ENCODE measurements around the gene OTOG.

The OTOG gene

DNA sequence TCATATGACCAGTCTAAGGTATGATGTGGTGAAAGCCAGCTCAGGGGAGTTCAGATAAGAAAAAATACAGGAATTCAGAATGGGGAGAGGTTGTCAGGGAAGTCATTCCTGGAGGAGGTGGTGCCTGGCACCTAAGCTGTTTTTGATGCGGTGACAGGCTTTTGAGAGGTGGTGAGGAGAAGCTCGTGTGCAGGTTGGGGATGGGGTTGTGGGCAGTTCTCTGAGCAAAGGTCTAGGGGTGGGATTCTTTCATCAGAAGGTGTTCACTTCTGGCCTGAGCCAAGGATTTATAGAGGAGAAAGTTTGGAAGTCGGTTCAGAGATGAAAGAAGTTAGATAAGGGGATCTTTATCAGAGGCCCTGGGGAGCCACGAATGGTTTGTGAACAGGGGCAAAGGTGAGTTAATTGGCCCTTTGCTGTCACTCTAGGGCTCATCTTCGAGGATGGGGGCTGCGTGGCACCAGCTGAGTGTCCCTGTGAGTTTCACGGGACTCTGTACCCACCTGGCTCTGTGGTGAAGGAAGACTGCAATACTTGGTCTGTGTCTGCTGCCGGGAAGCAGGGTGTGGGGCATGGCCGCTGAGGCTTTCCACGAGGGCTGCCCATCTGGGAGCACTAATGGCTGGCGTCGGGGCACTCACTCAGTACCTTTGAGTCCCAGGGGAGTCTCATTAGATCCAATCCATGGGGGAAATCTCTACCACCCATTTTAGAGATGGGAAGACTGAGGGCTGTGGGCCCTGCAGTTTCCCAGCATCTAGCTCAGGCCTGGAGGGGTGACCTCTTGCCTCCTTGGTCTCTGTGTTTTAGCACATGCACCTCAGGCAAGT, 13.4 kb downstream of the OTOG start:
- TF ChIP-seq ZFX (IDR thresholded peaks at IDR 0.05; ENCODE audit: borderline replicate concordance): no peak
- TF ChIP-seq CTCF (IDR thresholded peaks at IDR 0.05): no peak

GRCh38 chr11:17561111-17561415, 14.0 kb downstream of the OTOG start:
- no peak for TF ChIP-seq ZFX (IDR thresholded peaks at IDR 0.05; ENCODE audit: borderline replicate concordance)
- TF ChIP-seq CTCF (IDR thresholded peaks at IDR 0.05): no peak
- H3K27ac ChIP-seq: no peak overlapping the region

More for the DNA sequence above, 13.4 kb downstream of the OTOG start:
- H3K27ac ChIP-seq: no peak overlapping the region

DNA sequence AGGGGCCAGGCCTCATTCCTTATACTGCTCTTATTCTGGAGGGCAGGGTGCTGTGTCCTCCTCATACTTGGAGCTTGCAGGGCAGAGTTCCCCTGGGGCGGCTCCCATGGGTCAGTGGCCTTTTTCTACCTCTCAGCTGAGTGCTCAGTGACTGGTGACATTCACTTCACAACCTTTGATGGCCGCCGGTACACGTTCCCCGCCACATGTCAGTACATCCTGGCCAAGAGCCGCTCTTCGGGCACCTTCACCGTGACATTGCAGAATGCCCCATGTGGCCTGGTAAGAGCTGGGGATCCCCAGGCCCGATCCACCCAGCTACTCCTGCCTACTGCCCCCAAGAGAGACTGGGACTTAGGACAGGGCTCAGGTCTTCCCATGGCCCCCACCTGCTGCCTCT, 14.5 kb downstream of the OTOG start:
- no peak overlapping the region for H3K27ac ChIP-seq
- TF ChIP-seq CTCF (IDR thresholded peaks at IDR 0.05) (no peak), ZFX (IDR thresholded peaks at IDR 0.05; ENCODE audit: borderline replicate concordance) (no peak)

- TF ChIP-seq CTCF (IDR thresholded peaks at IDR 0.05) (no peak), ZFX (IDR thresholded peaks at IDR 0.05; ENCODE audit: borderline replicate concordance) (no peak)
- H3K27ac ChIP-seq: no peak overlapping the region
Measured at GRCh38 chr11:17563231-17563646, 16.2 kb downstream of the OTOG start.

- no peak overlapping the region for H3K27ac ChIP-seq
- TF ChIP-seq CTCF (IDR thresholded peaks at IDR 0.05) (no peak), ZFX (IDR thresholded peaks at IDR 0.05; ENCODE audit: borderline replicate concordance) (no peak)
Measured at GRCh38 chr11:17563961-17564686, 17.1 kb downstream of the OTOG start.

DNA sequence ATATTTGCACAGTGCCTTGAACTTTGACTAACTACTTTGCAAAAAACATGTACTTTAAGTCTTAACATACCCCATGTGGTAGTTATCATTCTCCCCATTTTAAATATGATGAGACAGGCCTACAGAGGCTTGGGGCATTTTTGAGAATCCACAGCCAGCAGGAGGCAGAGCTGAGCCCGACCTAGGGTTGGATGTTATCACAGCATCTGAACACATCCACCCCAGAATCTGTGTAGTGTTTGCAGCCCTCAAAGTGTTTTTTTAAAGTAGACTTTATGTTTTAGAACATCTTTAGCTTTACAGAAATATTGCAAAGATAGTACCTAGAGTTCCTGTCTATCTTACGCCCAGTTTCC, 17.6 kb downstream of the OTOG start:
- H3K27ac ChIP-seq: no peak overlapping the region
- TF ChIP-seq ZFX (IDR thresholded peaks at IDR 0.05; ENCODE audit: borderline replicate concordance): no peak
- TF ChIP-seq CTCF (IDR thresholded peaks at IDR 0.05): peak; percentile 59

- no peak overlapping the region for H3K27ac ChIP-seq
- no peak for TF ChIP-seq CTCF (IDR thresholded peaks at IDR 0.05)
- no peak for TF ChIP-seq ZFX (IDR thresholded peaks at IDR 0.05; ENCODE audit: borderline replicate concordance)
Measured at GRCh38 chr11:17568944-17569343, 21.9 kb downstream of the OTOG start.

Data from 22Rv1 (cell line).